ENCODE data around the gene RGPD4. TPM values are rescaled to one million over a fixed set of nuclear protein-coding genes. Genes with fewer than 3 reads are reported as not detected.
"Not testable (repeated sequence)": the region's sequence is repeated elsewhere in the genome, so short reads cannot be mapped to it uniquely, and the experiment has no call there.

The RGPD4 gene
- total RNA-seq, result under 1 TPM; 0.08 to 0.24 (median 0.08) TPM

GRCh38 chr2:107826749-107827148 is at the start of gene RGPD4:
TSS of gene RGPD4 (plus strand) at chr2:107826892. CDS start at chr2:107827014, 122 bp downstream.
- H3K4me1 Mint-ChIP-seq (ENCODE audit: low read depth); H3K9me3 Mint-ChIP-seq; H3K27me3 Mint-ChIP-seq (ENCODE audit: low read depth); DNase-seq; H3K4me3 Mint-ChIP-seq; ATAC-seq; H3K36me3 Mint-ChIP-seq (ENCODE audit: insufficient read depth): not testable (repeated sequence)

GRCh38 chr2:107777974-107778373 is 48.7 kb upstream of the RGPD4 start:
- peaks cover 6% of the 10 kb centered on the region for H3K27me3 Mint-ChIP-seq (ENCODE audit: low read depth)
- H3K4me1 Mint-ChIP-seq (ENCODE audit: low read depth), result no peaks in the 10 kb centered on the region
- ATAC-seq (no peak), DNase-seq (no peak)
- H3K4me3 Mint-ChIP-seq, result no peak overlapping the region
- no peaks in the 10 kb centered on the region for H3K9me3 Mint-ChIP-seq
- H3K36me3 Mint-ChIP-seq (ENCODE audit: insufficient read depth), result no peaks in the 10 kb centered on the region

GRCh38 chr2:107785756-107786155 is 40.9 kb upstream of the RGPD4 start:
- Mint-ChIP-seq H3K4me1 (ENCODE audit: low read depth) (no peaks in the 10 kb centered on the region), H3K4me3 (no peak overlapping the region), H3K9me3 (no peaks in the 10 kb centered on the region), H3K27me3 (ENCODE audit: low read depth) (peaks cover 2% of the 10 kb centered on the region), H3K36me3 (ENCODE audit: insufficient read depth) (no peaks in the 10 kb centered on the region)
- DNase-seq, result no peak
- no peak for ATAC-seq

GRCh38 chr2:107790837-107791236 is 35.9 kb upstream of the RGPD4 start:
- no peak for DNase-seq
- H3K4me3 Mint-ChIP-seq, result no peak overlapping the region
- no peaks in the 10 kb centered on the region for H3K4me1 Mint-ChIP-seq (ENCODE audit: low read depth)
- no peak for ATAC-seq
- H3K36me3 Mint-ChIP-seq (ENCODE audit: insufficient read depth), result no peaks in the 10 kb centered on the region
- no peaks in the 10 kb centered on the region for H3K27me3 Mint-ChIP-seq (ENCODE audit: low read depth)
- no peaks in the 10 kb centered on the region for H3K9me3 Mint-ChIP-seq

GRCh38 chr2:107801498-107801897 is 25.2 kb upstream of the RGPD4 start:
- Mint-ChIP-seq H3K9me3 (no peaks in the 10 kb centered on the region), H3K4me3 (no peak overlapping the region), H3K4me1 (ENCODE audit: low read depth) (no peaks in the 10 kb centered on the region), H3K36me3 (ENCODE audit: insufficient read depth) (no peaks in the 10 kb centered on the region), H3K27me3 (ENCODE audit: low read depth) (no peaks in the 10 kb centered on the region)
- no peak for ATAC-seq
- no peak for DNase-seq

GRCh38 chr2:107804608-107805498 is 21.8 kb upstream of the RGPD4 start:
- Mint-ChIP-seq H3K4me3 (no peak overlapping the region), H3K4me1 (ENCODE audit: low read depth) (no peaks in the 10 kb centered on the region), H3K27me3 (ENCODE audit: low read depth) (no peaks in the 10 kb centered on the region), H3K9me3 (no peaks in the 10 kb centered on the region), H3K36me3 (ENCODE audit: insufficient read depth) (no peaks in the 10 kb centered on the region)
- DNase-seq, result no peak
- ATAC-seq, result no peak

- no peak for DNase-seq
- no peaks in the 10 kb centered on the region for H3K36me3 Mint-ChIP-seq (ENCODE audit: insufficient read depth)
- no peak overlapping the region for H3K4me3 Mint-ChIP-seq
- no peaks in the 10 kb centered on the region for H3K9me3 Mint-ChIP-seq
- no peaks in the 10 kb centered on the region for H3K4me1 Mint-ChIP-seq (ENCODE audit: low read depth)
- no peaks in the 10 kb centered on the region for H3K27me3 Mint-ChIP-seq (ENCODE audit: low read depth)
- no peak for ATAC-seq
Observed at GRCh38 chr2:107806901-107807300, 19.8 kb upstream of the RGPD4 start.

- H3K4me1 Mint-ChIP-seq (ENCODE audit: low read depth), result no peaks in the 10 kb centered on the region
- H3K9me3 Mint-ChIP-seq, result no peaks in the 10 kb centered on the region
- H3K4me3 Mint-ChIP-seq, result no peak overlapping the region
- H3K27me3 Mint-ChIP-seq (ENCODE audit: low read depth), result no peaks in the 10 kb centered on the region
- no peaks in the 10 kb centered on the region for H3K36me3 Mint-ChIP-seq (ENCODE audit: insufficient read depth)
- no peak for DNase-seq
- ATAC-seq, result no peak
Observed at GRCh38 chr2:107807988-107808387, 18.7 kb upstream of the RGPD4 start.

GRCh38 chr2:107808959-107809358 is 17.7 kb upstream of the RGPD4 start:
- Mint-ChIP-seq H3K9me3 (no peaks in the 10 kb centered on the region), H3K4me1 (ENCODE audit: low read depth) (no peaks in the 10 kb centered on the region), H3K4me3 (no peak overlapping the region), H3K27me3 (ENCODE audit: low read depth) (no peaks in the 10 kb centered on the region), H3K36me3 (ENCODE audit: insufficient read depth) (no peaks in the 10 kb centered on the region)
- ATAC-seq, result no peak
- DNase-seq, result no peak

GRCh38 chr2:107809835-107810234 is 16.9 kb upstream of the RGPD4 start:
- no peaks in the 10 kb centered on the region for H3K4me1 Mint-ChIP-seq (ENCODE audit: low read depth)
- no peak for ATAC-seq
- no peaks in the 10 kb centered on the region for H3K36me3 Mint-ChIP-seq (ENCODE audit: insufficient read depth)
- H3K9me3 Mint-ChIP-seq, result no peaks in the 10 kb centered on the region
- no peak overlapping the region for H3K4me3 Mint-ChIP-seq
- no peak for DNase-seq
- H3K27me3 Mint-ChIP-seq (ENCODE audit: low read depth), result no peaks in the 10 kb centered on the region

- H3K36me3 Mint-ChIP-seq (ENCODE audit: insufficient read depth), result no peaks in the 10 kb centered on the region
- no peaks in the 10 kb centered on the region for H3K27me3 Mint-ChIP-seq (ENCODE audit: low read depth)
- no peak for ATAC-seq
- no peak overlapping the region for H3K4me3 Mint-ChIP-seq
- H3K9me3 Mint-ChIP-seq, result peaks cover 4% of the 10 kb centered on the region
- no peak for DNase-seq
- H3K4me1 Mint-ChIP-seq (ENCODE audit: low read depth), result no peaks in the 10 kb centered on the region
Observed at GRCh38 chr2:107810734-107811133, 16.0 kb upstream of the RGPD4 start.

GRCh38 chr2:107811411-107811810 is 15.3 kb upstream of the RGPD4 start:
- no peak overlapping the region for H3K4me3 Mint-ChIP-seq

GRCh38 chr2:107812006-107812405 is 14.7 kb upstream of the RGPD4 start:
- H3K4me1 Mint-ChIP-seq (ENCODE audit: low read depth), result no peaks in the 10 kb centered on the region
- no peaks in the 10 kb centered on the region for H3K27me3 Mint-ChIP-seq (ENCODE audit: low read depth)
- no peak for ATAC-seq
- DNase-seq, result no peak
- peaks cover 4% of the 10 kb centered on the region for H3K9me3 Mint-ChIP-seq
- no peaks in the 10 kb centered on the region for H3K36me3 Mint-ChIP-seq (ENCODE audit: insufficient read depth)
- no peak overlapping the region for H3K4me3 Mint-ChIP-seq

More at GRCh38 chr2:107811411-107811810, 15.3 kb upstream of the RGPD4 start:
- DNase-seq, result no peak
- Mint-ChIP-seq H3K9me3 (peaks cover 4% of the 10 kb centered on the region), H3K36me3 (ENCODE audit: insufficient read depth) (no peaks in the 10 kb centered on the region), H3K27me3 (ENCODE audit: low read depth) (no peaks in the 10 kb centered on the region), H3K4me1 (ENCODE audit: low read depth) (no peaks in the 10 kb centered on the region)
- ATAC-seq, result no peak

- Mint-ChIP-seq H3K36me3 (ENCODE audit: insufficient read depth) (no peaks in the 10 kb centered on the region), H3K4me1 (ENCODE audit: low read depth) (no peaks in the 10 kb centered on the region), H3K27me3 (ENCODE audit: low read depth) (no peaks in the 10 kb centered on the region), H3K4me3 (no peak overlapping the region), H3K9me3 (peaks cover 4% of the 10 kb centered on the region)
- no peak for ATAC-seq
- no peak for DNase-seq
Observed at GRCh38 chr2:107817378-107817777, 9.3 kb upstream of the RGPD4 start.

- Mint-ChIP-seq H3K27me3 (ENCODE audit: low read depth) (no peaks in the 10 kb centered on the region), H3K4me3 (no peak overlapping the region), H3K4me1 (ENCODE audit: low read depth) (no peaks in the 10 kb centered on the region), H3K36me3 (ENCODE audit: insufficient read depth) (no peaks in the 10 kb centered on the region), H3K9me3 (no peaks in the 10 kb centered on the region)
- DNase-seq (no peak), ATAC-seq (no peak)
Observed at GRCh38 chr2:107822302-107822701, 4.4 kb upstream of the RGPD4 start.

Measured in activated T-cell treated with anti-CD3 and anti-CD28 coated beads, Interleukin-2, amount 50 U/mL, for 4 hours (primary cell).